ENCODE data around the gene SNRNP25. TPM values are rescaled to one million over a fixed set of nuclear protein-coding genes. Genes with fewer than 3 reads are reported as not detected.

SNRNP25 gene
- total and polyA plus RNA-seq, 9 of the 15 experiments (the other 6 are each of a cell fraction or from before 2014, with no cell fraction given), result 59.0 to 176 (median 108) TPM

DNA sequence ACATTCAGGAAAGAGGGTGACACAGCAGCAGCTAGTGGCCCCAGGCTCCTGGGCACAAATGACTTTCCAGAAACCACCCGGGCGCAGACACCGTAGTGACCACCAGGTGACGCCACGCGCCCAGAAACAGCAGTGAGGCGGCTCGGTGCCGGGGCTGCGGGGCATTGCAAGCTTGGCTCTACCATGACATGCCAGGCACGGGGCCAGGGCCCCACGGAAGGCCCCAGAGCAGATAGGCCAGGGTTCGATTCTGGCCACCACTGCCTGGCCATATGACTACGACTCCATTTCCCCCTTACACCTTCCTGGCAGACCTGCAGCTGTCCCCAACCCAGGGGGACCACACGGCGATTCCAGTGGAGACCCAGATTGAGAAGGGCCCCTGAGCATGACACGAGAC is 12.1 kb downstream of the SNRNP25 start (continued):
- TF ChIP-seq, protein P1, sequence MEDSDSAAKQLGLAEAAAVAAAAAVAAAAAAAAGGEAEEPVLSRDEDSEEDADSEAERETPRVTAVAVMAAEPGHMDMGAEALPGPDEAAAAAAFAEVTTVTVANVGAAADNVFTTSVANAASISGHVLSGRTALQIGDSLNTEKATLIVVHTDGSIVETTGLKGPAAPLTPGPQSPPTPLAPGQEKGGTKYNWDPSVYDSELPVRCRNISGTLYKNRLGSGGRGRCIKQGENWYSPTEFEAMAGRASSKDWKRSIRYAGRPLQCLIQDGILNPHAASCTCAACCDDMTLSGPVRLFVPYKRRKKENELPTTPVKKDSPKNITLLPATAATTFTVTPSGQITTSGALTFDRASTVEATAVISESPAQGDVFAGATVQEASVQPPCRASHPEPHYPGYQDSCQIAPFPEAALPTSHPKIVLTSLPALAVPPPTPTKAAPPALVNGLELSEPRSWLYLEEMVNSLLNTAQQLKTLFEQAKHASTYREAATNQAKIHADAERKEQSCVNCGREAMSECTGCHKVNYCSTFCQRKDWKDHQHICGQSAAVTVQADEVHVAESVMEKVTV (CRISPR knock-in tag; IDR thresholded peaks at IDR 0.05), result peak; percentile 97
- no peak for TF ChIP-seq CREBBP (IDR thresholded peaks at IDR 0.05; ENCODE audit: low read depth, low read length)
- TF ChIP-seq, protein P2, sequence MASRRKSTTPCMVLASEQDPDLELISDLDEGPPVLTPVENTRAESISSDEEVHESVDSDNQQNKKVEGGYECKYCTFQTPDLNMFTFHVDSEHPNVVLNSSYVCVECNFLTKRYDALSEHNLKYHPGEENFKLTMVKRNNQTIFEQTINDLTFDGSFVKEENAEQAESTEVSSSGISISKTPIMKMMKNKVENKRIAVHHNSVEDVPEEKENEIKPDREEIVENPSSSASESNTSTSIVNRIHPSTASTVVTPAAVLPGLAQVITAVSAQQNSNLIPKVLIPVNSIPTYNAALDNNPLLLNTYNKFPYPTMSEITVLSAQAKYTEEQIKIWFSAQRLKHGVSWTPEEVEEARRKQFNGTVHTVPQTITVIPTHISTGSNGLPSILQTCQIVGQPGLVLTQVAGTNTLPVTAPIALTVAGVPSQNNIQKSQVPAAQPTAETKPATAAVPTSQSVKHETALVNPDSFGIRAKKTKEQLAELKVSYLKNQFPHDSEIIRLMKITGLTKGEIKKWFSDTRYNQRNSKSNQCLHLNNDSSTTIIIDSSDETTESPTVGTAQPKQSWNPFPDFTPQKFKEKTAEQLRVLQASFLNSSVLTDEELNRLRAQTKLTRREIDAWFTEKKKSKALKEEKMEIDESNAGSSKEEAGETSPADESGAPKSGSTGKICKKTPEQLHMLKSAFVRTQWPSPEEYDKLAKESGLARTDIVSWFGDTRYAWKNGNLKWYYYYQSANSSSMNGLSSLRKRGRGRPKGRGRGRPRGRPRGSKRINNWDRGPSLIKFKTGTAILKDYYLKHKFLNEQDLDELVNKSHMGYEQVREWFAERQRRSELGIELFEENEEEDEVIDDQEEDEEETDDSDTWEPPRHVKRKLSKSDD (conservative IDR thresholded peaks at IDR 0.05; ENCODE audit: low read length), result no peak
- no peak for TF ChIP-seq HEY1 (CRISPR knock-in tag; IDR thresholded peaks at IDR 0.05; ENCODE audit: borderline replicate concordance)
- TF ChIP-seq ZNF589 (CRISPR knock-in tag; IDR thresholded peaks at IDR 0.05; ENCODE audit: low read depth), result no peak
- no peak for TF ChIP-seq ZBTB1 (CRISPR knock-in tag; IDR thresholded peaks at IDR 0.05; ENCODE audit: borderline replicate concordance, low read depth)
- no peak for TF ChIP-seq XRCC3 (IDR thresholded peaks at IDR 0.05)
- TF ChIP-seq SP1 (CRISPR knock-in tag; IDR thresholded peaks at IDR 0.05), result no peak
- TF ChIP-seq SNRNP70 (optimal IDR thresholded peaks at IDR 0.05; ENCODE audit: low read depth, low read length), result no peak
- no peak for TF ChIP-seq MYC (IDR thresholded peaks at IDR 0.05; ENCODE audit: low read depth, low read length)
- no peak for TF ChIP-seq MYC (CRISPR knock-in tag; IDR thresholded peaks at IDR 0.05; ENCODE audit: borderline replicate concordance, low read depth)
- no peak for TF ChIP-seq PPARD (CRISPR knock-in tag; IDR thresholded peaks at IDR 0.05)
- no peak for TF ChIP-seq ADNP (tag; IDR thresholded peaks at IDR 0.05)
- TF ChIP-seq POLR2H (tag; IDR thresholded peaks at IDR 0.05; ENCODE audit: low read depth), result no peak
- TF ChIP-seq MYNN (IDR thresholded peaks at IDR 0.05), result peak; percentile 89
- no peak for TF ChIP-seq MYNN (CRISPR knock-in tag; IDR thresholded peaks at IDR 0.05)
- no peak for TF ChIP-seq ZFP36 (IDR thresholded peaks at IDR 0.05; ENCODE audit: low read depth, low read length, partially characterized antibody)
- TF ChIP-seq, protein P3, sequence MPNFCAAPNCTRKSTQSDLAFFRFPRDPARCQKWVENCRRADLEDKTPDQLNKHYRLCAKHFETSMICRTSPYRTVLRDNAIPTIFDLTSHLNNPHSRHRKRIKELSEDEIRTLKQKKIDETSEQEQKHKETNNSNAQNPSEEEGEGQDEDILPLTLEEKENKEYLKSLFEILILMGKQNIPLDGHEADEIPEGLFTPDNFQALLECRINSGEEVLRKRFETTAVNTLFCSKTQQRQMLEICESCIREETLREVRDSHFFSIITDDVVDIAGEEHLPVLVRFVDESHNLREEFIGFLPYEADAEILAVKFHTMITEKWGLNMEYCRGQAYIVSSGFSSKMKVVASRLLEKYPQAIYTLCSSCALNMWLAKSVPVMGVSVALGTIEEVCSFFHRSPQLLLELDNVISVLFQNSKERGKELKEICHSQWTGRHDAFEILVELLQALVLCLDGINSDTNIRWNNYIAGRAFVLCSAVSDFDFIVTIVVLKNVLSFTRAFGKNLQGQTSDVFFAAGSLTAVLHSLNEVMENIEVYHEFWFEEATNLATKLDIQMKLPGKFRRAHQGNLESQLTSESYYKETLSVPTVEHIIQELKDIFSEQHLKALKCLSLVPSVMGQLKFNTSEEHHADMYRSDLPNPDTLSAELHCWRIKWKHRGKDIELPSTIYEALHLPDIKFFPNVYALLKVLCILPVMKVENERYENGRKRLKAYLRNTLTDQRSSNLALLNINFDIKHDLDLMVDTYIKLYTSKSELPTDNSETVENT (CRISPR knock-in tag; IDR thresholded peaks at IDR 0.05), result no peak
- no peak for TF ChIP-seq NFRKB (IDR thresholded peaks at IDR 0.05; ENCODE audit: low read depth)
- TF ChIP-seq ZNF408 (CRISPR knock-in tag; IDR thresholded peaks at IDR 0.05; ENCODE audit: low read depth), result no peak
- peak; percentile 57 for TF ChIP-seq JUND (IDR thresholded peaks at IDR 0.05; ENCODE audit: borderline replicate concordance, low read depth, low read length)
- no peak; the same call in 2 of the 3 replicates for TF ChIP-seq JUND (tag; IDR thresholded peaks at IDR 0.05; ENCODE audit: borderline replicate concordance, low read depth, low read length)
- TF ChIP-seq CHD1 (IDR thresholded peaks at IDR 0.05; ENCODE audit: low read length), result no peak
